Lung (tissue), 12 donors: Measurements from ENCODE around the gene NXNL1. TPM values are rescaled to one million over a fixed set of nuclear protein-coding genes. Genes with fewer than 3 reads are reported as not detected.
A peak's percentile ranks its signal among the peaks of the same experiment; 100 is the strongest.
"Not testable (repeated sequence)": the region's sequence is repeated elsewhere in the genome, so short reads cannot be mapped to it uniquely, and the experiment has no call there.

Source experiments
- ATAC-seq: fragments of 200-7000 bp; cut with Tn5 transposase; one replicate; pipeline ENCODE4 v1.9.1; 2020; ENCODE audit warnings: moderate number of reproducible peaks; ENCODE audit not compliant: insufficient read depth, low FRiP score
- DNase-seq, 3 donors: peaks; one replicate each; pipeline ENCODE4 v3.0.0-alpha.2; 2013 to 2017
- H3K27ac ChIP-seq, 2 donors: one replicate each; pipeline ENCODE4 v1.5.1; 2013; ENCODE audit warnings: mild to moderate bottlenecking in 2 of 2, moderate library complexity in 2 of 2, control low read depth in 1 of 2, inconsistent platforms in 1 of 2, low read depth in 1 of 2, low read length in 1 of 2
- H3K27me3 ChIP-seq, 3 donors: one replicate each; pipeline ENCODE4 v1.5.1; 2013; ENCODE audit warnings: low read length in 2 of 3; ENCODE audit not compliant: control insufficient read depth in 3 of 3, insufficient read depth in 3 of 3
- H3K36me3 ChIP-seq, 4 donors: one replicate each; pipeline ENCODE4 v1.5.1; 2013; ENCODE audit warnings: low read length in 4 of 4, mild to moderate bottlenecking in 1 of 4, moderate library complexity in 1 of 4; ENCODE audit not compliant: control insufficient read depth in 4 of 4, insufficient read depth in 4 of 4
- H3K4me1 ChIP-seq, 5 donors: one replicate each; pipeline ENCODE4 v1.5.1; 2013; ENCODE audit warnings: low read length in 5 of 5, mild to moderate bottlenecking in 2 of 5, moderate library complexity in 1 of 5; ENCODE audit not compliant: control insufficient read depth in 5 of 5, insufficient read depth in 5 of 5
- H3K4me3 ChIP-seq: one replicate; pipeline ENCODE4 v1.5.1; 2013; ENCODE audit warnings: mild to moderate bottlenecking, control low read depth, moderate library complexity
- H3K9ac ChIP-seq, 2 donors: one replicate each; pipeline ENCODE4 v1.5.1; 2013; ENCODE audit warnings: low read length in 2 of 2, control low read depth in 1 of 2; ENCODE audit not compliant: insufficient read depth in 1 of 2
- H3K9me3 ChIP-seq, 4 donors: one replicate each; pipeline ENCODE4 v1.5.1; 2013; ENCODE audit warnings: low read length in 3 of 4, mild to moderate bottlenecking in 1 of 4, moderate library complexity in 1 of 4; ENCODE audit not compliant: control insufficient read depth in 4 of 4, insufficient read depth in 3 of 4
- WGBS, 2 donors: extraction: QIAGEN DNeasy Blood & Tissue Kit; methylation state at CpG; one replicate each; pipeline ENCODE4 v1.1.7; 2013; 5-methylcytosine and 5-hydroxymethylcytosine counted together
- polyA plus RNA-seq, 2 donors: library from polyadenylated mRNA; stranded (reverse); fragments of 200-250 nt; gene quantifications; one replicate each; pipeline ENCODE4 v1.2.1, GENCODE V29; 2013
- total RNA-seq, 2 donors: library from RNA; depleted of rRNA in 1 of 2; stranded (reverse); fragments of >200 nt in 1 of 2; gene quantifications; one replicate each; pipeline ENCODE4 v1.2.1, GENCODE V29; 2014 to 2021
- TF ChIP-seq, protein P1 (sequence below): IDR thresholded peaks from 2 replicates; pipeline ENCODE4 v1.5.1; 2012; ENCODE audit warnings: mild to moderate bottlenecking; ENCODE audit errors: control extremely low read depth, extremely low read depth
- donor health status: control.
- donor health status: control.
- donor health status: Bipolar disorder and iron deficiency.
- donor health status: healthy.
- donor health status: DM: yes; HTN: yes; CAD: no.

The NXNL1 gene
- total and polyA plus RNA-seq, 4 donors: not detected

DNA sequence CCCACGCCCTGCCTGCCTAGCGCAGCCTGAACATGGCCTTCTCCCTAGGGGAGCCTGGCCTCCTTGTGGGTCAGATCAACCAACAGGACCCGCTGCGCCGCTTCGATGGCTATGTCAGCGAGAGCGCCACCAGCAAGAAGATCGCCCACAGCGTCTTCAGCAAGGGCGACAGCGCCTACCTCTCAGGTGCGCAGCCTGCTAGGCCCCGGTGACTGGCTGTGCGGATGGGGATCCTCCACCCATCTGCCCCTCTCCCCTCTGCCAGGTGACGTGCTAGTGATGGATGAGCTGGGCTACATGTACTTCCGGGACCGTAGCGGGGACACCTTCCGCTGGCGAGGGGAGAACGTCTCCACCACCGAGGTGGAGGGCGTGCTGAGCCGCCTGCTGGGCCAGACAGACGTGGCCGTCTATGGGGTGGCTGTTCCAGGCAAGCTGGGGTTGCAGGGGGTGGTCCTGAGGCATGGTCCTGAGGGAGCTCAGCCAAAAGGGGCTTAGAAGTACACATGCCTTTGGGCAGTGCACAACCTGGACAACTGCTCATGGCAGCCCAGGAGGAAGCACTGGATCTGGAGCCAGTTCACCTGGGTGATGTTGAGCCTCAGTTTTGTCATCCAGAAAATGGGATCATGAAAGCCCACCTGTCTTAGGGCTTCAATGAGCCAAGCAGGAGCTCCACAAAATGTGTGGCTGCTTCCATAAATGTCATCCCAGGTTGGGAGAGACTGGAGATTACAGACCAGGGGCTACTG, 39.9 kb upstream of the NXNL1 start:
- Histone ChIP-seq H3K27me3 (no peaks in the 10 kb centered on the region), H3K9ac (no peak overlapping the region), H3K9me3 (no peaks in the 10 kb centered on the region), H3K27ac (peak overlapping the region in 1 of 2 donors; percentile 91), H3K4me3 (no peak overlapping the region), H3K4me1 (peaks cover 0 to 13% (median 5%) of the 10 kb centered on the region in 5 donors), H3K36me3 (peaks cover 0 to 14% (median 11%) of the 10 kb centered on the region in 4 donors)
- 89 to 90% methylated on average over 27 of the region's 27 CpGs for WGBS, 2 donors
- no peak for DNase-seq
- TF ChIP-seq, protein P1, sequence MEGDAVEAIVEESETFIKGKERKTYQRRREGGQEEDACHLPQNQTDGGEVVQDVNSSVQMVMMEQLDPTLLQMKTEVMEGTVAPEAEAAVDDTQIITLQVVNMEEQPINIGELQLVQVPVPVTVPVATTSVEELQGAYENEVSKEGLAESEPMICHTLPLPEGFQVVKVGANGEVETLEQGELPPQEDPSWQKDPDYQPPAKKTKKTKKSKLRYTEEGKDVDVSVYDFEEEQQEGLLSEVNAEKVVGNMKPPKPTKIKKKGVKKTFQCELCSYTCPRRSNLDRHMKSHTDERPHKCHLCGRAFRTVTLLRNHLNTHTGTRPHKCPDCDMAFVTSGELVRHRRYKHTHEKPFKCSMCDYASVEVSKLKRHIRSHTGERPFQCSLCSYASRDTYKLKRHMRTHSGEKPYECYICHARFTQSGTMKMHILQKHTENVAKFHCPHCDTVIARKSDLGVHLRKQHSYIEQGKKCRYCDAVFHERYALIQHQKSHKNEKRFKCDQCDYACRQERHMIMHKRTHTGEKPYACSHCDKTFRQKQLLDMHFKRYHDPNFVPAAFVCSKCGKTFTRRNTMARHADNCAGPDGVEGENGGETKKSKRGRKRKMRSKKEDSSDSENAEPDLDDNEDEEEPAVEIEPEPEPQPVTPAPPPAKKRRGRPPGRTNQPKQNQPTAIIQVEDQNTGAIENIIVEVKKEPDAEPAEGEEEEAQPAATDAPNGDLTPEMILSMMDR: no peak
- no peak for ATAC-seq

DNA sequence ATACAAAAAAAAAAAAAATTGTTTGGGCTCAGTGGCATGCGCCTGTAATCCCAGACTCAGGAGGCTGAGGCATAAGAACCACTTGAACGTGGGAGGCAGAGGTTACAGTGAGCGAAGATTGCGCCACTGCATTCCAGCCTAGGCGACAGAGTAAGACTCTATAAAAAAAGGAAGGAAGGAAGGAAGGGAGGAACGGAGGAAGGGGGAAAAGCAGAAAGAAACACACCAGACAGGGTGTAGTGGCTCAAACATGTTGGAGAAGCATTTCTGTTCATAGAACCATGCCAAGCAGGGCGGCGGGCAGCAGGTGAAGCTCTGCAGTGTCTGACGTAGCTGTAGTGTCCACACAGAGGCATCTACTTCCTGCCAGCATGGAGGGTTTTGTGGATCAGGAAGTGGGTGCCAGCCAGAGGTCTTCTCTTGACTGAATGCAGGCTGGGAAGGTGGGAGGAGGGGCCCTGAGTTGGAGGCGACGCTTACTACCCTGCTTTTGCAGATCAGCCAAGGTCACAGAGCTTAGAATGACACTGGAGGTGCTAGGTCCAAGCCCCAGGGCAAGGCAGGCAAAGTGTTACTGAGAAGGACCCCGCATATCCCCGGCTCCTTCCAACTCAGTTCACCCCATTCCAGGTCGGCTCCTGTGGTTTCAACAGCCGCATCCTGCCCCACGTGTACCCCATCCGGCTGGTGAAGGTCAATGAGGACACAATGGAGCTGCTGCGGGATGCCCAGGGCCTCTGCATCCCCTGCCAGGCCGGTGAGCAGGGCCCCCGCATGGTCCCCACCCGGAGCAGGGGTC, 39.1 kb upstream of the NXNL1 start:
- WGBS, 2 donors: 16 to 25% methylated on average over 21 of the region's 21 CpGs
- H3K27ac ChIP-seq: peak overlapping the region in 1 of 2 donors; percentile 91
- no peaks in the 10 kb centered on the region for H3K9me3 ChIP-seq
- DNase-seq (peak; percentile 50 to 71 (median 60)), ATAC-seq (peak; percentile 63)
- H3K27me3 ChIP-seq: no peaks in the 10 kb centered on the region
- peak overlapping the region in 1 of 2 donors; percentile 38 for H3K9ac ChIP-seq
- TF ChIP-seq, protein P1: no peak
- H3K36me3 ChIP-seq: peaks cover 0 to 14% (median 9%) of the 10 kb centered on the region in 4 donors
- no peak overlapping the region for H3K4me3 ChIP-seq
- peaks cover 0 to 11% (median 5%) of the 10 kb centered on the region in 5 donors for H3K4me1 ChIP-seq

GRCh38 chr19:17499025-17499424, 38.3 kb upstream of the NXNL1 start:
- not testable (repeated sequence) for H3K4me3 ChIP-seq, DNase-seq, H3K9me3 ChIP-seq, H3K27ac ChIP-seq, ATAC-seq, H3K9ac ChIP-seq, H3K27me3 ChIP-seq
- peaks cover 0 to 11% (median 5%) of the 10 kb centered on the region in 5 donors for H3K4me1 ChIP-seq
- WGBS, 2 donors: 72 to 75% methylated on average over 10 to 12 of the region's 12 CpGs
- peaks cover 0 to 14% (median 9%) of the 10 kb centered on the region in 4 donors for H3K36me3 ChIP-seq
